ENCODE measurements around the gene PMEPA1.
A peak's percentile ranks its signal among the peaks of the same experiment; 100 is the strongest.

Gene PMEPA1

DNA sequence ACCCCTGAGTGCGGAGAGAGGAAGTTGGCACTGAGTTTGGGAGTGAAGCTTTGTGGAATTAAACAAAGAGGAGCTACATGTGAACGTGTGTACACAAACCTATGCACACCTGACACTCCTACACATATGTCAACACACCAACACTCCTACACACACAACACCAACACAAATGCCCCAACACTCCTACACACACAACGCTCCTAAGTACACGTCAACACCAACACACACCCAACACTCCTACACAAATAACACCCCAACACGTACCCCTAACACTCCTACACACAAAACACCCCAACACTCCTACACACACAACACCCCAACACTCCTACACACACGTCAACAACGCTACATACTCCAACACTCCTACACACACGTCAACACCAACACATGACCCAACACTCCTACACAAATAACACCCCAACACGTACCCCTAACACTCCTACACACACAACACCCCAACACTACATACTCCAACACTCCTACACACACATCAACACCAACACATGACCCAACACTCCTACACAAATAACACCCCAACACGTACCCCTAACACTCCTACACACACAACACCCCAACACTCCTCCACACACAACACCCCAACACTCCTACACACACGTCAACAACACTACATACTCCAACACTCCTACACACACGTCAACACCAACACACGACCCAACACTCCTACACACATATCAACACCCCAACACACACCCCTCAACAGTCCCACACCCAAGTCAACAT lies 49.5 kb downstream of the PMEPA1 start:
- DNase-seq = no peak

DNA sequence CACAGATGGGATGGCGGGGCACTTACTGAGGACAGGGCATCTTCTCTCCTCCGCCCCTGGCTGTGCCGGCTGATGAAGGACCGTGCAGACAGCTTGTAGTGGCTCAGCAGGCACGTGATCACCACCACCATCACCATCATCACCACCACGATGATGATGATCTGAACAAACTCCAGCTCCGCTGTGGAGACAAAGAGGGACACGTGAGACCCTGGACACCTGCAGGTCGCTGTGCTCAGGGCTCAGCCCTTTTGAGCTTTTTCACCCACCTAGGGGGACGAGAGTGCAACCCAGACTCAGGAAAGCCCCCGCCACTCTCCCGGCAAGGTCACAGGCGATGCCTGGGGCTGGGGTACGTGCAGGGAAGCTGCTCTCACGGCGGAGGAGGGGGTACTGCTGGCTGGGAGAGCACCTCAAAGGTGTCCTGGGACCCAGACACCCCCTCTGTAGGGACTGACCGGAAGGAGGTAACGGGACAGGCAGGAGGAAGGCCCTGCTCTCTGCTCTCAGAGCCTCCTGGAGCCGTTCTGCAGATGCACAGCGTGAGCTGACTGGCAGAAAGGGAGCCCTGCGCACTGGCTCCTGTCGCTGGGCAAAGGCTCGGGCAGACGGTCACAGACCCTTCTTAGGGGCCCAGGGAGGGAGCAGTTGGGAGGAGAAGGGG lies 50.2 kb downstream of the PMEPA1 start:
- no peak for DNase-seq

DNA sequence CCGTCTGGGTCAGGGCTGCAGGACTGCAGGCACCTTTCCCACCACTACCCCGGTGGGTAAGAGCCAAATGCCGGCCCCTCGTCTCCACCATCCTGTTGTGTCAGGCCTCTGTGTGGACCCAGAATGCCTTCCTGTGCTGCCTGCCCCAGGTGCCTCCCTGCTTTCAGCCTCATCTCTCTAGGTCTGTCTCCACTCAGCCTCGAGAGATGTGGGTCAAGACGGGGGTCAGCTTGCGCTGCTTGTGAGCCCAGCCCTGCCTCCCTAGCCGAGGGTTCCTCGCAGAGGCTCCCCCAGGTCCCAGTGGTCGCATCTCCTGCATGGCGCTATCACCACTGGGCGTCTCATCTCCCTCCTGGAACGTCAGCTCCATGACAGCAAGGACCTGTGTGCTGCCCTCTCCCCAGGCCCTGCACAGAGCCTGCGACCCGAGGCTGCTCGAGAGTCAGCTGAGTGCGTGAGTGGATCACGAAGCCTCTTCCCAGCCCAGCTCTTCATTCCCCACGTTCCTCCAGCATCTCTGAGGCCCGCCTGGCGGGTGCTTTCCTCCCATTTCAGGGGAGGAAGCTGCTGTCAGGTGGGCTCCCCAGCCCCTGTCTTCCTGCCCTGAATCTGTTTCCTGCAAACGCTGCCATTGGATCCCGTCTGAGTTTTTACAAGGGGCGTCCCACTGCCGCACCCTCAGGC lies 50.8 kb downstream of the PMEPA1 start:
- no peak for DNase-seq

DNA sequence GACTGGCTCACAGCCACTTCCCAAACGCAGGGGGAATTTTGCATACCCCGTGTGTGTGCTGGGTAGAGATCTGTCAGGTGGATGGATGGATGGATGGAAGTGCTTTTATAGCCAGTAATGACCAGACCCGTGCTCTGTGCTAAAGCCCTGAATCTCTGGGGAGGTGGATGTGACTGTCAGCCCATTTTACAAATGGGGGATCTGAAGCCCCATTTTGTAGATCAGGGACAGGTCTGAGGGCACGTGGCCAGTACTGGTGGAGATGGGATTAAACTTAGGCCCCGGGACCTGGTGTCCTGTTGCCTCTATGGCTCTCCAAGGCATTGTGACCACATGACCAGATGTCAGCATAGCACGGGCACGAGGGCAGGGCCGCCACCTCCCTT lies 51.4 kb downstream of the PMEPA1 start:
- no peak for DNase-seq

DNA sequence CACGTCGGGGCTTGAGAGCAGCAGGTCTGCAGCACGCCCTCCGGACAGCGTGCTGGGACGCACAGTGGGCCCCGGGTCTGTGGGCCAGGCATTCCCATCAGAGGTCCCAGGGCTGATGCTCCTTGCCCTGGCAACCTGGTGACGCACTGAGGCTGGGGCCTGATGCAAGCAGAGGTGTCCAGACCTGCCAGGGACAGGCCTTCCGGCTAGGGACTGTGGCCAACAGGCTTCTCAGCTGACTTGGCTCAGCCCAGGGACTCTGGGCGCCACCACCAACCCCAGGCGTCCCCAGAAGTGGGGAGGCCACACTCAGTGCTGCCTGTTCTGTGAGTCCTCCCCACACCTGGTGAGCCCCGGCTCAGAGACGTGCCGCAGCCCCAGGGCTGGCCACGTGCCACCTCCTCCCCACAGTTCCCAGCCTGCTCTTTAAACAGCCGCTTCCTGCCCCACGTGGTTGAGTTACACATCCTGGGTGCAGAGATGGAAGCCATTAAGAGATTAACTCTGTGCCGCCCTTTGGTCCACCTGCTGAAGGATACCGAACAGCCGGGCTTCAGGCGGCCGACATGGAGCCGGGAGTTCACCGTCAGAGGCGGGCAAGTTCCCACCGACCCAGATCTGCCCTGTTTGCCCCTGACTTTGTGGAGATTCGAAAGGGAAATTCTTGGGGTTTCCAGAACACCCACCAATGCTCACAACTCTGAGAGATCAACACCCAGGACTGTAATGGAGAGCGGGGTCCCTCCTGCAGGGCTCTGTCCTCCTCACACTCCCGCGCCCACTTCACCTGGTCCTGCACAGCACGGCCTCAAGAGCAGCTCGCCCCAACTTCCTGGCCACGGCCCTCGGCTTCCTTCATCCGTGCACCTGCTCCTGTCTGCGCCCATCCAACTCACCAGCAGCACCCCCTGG lies 52.0 kb downstream of the PMEPA1 start:
- peak; percentile 75 for DNase-seq

DNA sequence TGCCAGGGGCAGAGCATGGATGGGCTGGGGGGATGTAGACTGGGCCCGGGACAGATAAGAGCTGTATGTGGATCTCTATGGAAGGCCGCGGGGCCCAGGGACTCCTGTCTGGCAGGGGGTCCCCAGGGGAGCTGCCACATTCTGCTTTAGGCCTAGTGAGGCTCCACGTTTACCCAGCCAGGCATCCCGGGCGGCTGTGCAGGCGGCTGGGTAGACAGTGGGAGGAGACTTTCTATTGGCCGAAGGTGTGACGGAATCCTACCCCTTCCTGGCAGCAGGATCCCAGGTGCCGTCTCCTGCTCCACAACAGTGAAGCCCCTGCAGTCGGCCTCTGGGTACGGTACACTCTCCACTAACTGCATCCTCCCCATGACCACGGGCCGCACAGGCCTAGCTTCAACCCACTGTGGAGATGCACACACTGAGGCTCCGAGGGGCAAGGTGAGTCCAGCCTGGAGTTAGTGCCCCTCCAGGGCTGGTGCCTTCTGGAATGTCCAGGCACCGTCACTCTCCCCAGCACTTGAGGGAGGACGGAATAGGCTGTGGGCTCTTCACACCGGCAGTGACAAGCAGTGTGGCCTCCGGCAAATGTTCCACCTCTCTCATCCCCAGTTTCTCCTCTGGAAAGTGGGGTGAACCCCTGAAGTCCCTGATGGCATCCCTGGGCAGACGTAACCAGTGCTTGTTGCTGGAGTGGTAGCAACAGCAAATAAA lies 52.8 kb downstream of the PMEPA1 start:
- DNase-seq = no peak

DNA sequence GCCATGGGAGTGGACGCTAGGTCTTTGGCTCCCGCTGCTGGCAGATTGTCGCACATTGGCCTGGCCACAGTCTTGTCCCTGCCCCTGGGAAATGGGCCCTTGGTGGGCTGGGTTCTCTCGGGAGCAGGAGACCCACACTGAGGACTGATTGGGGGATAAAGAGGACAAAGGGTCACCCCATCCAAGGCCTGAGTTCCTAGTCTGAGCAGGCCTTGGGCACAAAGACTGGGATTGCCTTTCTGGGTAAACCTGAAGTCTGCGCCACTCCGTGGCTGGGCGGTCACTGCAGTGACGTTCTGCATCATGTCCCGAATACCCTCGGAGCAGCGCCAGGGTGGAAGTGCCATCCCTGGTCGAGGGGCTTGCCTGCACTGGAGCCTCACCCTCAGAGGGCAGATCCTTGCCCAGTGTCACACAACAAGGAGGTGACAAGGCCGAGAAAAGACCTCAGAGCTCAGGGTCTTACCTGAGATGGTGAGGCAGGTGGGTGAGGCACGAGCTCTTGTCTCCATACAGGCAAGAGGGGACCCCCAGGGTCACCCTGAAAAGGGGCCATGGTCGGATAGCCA lies 53.5 kb downstream of the PMEPA1 start:
- DNase-seq = no peak

DNA sequence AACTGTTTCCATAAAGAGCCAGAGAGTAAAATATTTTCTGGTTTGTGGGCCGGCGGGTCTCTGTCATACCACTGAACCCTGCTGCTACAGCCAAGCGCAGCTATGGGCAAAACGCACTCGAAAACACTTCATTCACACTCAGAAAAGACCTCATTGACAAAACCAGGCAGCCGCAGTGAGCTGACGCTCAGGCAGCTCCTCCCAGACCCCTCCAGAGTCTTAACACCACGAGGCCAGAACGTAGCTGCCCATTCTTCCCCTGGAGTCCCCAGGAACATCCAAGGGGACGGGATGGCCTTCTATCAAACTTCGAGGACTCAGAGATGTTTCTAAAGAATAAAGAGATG lies 54.0 kb downstream of the PMEPA1 start:
- DNase-seq = no peak

DNA sequence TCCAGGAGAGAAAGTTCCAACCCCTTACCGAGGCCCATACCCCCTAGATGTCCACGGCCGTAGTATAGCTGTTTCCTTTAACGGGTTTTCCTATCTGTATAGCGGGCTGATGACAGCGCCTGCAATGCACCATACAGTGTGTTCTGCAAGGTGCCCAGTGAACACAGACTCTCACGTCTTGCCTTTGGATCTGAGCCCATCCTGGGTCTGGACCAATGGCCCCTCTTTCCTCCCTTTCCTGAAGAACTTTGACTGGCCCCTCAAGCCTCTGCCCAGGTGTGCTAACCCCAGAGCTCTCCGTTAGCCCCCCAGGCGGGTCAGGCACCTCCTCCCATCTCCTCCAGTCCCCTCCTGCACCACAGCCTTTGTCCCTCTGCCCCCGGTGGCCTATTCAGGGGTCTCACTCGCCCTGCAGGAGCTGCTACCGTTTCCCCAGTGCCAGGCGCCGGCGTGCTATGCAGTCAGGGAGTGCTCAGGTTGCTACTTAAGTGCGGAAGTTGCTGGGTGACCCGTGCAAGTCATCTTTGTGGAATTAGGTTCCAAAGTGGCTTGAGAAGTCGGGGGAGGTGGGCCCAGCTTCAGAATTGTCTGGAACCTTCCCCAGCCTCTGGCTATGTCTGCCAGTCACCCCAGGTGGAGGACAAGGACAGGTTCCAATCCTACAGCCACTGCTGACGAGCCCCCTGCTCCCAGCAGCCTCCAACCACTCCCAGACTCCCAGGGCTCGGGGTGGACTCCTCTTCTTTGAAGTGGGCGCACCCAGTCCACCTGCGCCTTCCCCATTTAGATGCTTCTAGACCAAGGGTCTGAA lies 54.6 kb downstream of the PMEPA1 start:
- no peak for DNase-seq

DNA sequence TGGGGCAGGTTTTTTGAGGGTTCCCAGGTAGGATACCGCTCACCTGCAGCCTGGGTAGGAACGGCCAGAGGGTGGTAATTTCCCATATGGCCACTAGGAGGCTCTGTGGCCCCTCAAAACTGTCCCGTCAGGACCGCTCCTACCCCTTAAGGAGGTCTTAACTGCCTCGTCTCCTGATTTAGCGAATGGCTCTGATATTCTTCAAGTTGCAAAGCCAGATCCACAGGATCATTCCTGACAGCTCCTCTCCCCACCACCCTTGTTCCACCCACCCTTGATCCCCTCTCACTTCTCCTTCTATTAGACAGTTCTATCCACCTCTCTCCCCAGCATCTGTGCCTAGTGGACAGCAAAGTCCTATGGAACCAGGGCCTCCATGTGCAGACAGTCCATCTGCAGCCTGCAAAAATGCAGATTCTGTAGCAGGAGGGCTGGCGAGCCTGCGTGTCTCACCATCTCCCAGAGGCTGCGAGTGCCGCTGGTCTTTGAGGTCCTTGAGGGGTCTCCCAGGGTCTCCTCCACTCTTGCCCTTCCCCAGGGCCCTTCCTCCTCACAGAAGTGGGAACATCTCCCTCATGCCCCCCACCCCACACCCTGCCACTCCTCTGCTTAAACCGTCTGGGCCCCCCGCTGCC lies 55.3 kb downstream of the PMEPA1 start:
- DNase-seq = no peak

DNA sequence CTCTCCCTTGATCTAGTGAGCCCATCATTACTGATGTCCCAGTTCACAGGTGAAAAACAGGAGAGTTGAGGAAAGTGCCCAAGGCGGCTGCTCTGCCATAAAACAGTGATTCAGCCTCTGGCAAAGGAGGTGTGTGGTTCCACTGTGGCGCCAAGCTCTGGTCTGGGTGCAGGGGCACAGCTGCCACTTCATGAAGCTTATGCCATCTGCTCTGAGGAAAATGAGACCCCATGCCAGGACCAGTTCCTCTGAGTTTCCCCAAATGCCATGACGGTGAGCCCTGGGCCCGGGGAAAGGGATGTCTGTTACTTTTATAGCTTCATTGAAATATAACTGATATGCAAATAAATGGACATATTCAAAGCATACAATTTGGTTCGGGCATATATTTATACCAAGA lies 55.9 kb downstream of the PMEPA1 start:
- DNase-seq = no peak

DNA sequence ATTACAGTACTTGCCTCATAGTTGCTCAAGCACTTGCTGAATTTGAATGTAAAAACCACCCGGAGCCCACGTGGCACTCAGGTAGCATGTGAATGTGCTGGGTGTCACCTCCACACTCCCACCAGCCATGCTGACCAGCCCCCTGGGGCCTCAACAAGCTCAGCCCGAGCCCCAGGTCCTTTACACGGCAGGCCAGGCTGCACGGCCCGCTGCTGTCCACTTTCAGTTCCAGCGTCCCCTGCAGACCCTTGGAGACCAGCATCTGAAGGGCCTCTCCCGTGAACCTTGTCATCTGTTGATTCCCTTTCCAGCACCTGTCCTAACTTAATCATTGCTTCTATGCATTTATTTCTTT lies 56.3 kb downstream of the PMEPA1 start:
- no peak for DNase-seq

DNA sequence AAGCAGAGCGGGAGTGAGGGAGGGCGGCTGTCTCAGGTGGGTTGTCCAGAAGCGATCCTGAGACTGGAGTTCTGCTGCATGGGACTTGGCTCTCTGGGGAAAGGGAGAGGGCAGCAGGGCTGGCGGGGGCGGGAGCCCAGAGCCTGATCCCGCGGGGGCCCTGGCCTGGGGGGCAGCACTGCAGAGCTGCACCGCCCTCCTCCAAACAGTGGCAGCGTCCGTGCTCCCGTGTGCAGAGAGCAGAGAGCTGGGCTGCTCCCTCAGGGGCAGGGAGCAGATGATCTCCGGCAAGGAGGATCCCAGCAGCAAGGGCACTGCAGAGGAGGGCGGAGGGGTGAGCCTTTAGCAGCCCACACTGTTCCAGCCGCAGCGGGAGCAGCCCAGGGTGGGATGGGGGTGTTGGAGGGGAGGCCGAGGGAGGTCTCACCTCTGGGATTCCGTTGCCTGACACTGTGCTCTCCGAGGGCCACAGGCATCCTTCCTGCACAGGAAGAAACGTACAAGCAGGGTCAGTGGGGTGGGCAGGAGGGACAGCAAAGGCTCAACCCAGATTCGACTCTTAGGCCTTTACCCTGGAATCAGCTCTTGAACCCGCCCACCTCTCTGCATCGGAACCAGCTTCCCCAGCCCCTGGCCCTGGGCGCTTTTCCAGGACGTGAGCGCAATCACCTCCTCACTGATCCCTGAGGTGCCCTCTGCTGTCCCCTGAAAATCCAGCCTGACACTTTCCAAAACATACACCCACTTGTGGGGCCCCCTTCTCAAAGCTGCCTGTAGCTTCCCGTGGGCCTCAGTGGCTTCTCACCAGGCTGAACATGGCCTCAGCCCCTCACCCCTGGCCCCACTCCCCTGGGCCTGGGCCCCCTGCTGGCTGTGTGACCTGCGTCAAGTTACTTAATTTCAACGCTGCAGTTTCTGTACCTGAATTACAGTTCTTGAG lies 56.9 kb downstream of the PMEPA1 start:
- DNase-seq = no peak

DNA sequence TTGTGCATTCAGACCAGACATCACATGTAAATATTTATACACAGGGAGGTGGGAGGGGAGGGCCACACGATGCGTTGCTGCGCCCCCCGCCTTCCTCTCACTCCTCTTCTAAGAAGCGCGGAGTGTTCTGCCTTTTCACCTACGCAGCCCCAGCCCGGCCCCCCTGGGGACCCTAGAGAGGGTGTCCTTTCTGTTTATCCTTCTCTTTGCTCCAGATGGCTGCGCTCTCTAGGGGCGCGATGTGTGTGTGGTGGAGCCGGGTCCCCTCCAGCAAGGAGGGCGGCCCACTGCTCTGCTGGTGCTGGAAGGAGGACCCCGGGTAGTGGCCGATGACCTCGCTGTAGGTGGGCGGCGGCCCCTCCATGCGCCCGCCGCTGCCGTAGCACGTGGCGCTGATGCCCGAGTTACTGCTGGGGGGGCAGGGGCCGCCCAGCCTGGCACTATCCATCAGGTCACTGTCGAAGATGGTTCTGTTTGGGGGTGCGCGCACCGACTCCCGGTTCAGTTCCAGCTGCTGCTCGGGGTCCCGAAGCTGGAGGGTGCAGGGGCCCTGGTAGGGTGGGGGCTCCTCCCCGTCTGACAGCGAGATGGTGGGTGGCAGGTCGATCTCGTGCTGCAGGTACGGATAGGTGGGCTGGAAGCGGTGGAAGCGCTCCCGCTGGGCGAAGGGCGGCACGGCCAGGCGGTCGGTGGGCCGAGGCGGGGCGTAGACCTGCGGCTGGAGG lies 57.8 kb downstream of the PMEPA1 start:
- DNase-seq = no peak

DNA sequence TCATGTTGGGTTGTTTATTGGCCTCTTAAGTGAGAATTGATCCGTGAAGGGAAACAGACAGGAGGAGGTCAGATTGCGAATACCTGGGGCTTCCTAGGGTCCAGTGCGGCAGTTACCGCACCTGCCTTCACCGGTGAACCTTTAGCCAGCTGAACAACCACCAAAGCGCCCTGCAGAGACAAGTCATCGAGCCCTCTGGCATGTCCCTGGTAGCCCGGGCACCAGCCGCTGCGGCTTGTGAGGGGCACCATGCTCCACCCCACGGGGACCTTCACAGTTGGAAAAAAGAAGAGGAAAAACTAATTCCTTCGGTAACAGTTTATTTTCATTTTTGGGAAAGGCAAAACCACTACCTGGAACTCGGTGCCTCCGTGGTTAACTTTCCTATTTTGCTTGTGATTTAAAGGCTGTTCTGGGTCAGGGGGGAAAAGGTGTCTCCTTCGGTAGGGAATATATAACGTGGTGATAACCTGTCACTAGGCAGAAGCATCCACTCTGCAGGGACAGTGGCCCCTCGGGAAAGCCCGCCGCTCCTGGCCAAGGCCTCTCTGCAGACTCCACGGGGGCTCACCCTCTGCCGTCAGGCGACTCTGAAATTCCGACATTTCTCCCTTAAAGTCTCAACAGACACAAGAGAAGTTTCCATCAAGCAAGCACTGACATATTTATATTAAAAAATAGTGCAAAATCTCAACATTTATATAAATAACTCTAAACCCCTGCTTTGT lies 58.9 kb downstream of the PMEPA1 start:
- DNase-seq = no peak

DNA sequence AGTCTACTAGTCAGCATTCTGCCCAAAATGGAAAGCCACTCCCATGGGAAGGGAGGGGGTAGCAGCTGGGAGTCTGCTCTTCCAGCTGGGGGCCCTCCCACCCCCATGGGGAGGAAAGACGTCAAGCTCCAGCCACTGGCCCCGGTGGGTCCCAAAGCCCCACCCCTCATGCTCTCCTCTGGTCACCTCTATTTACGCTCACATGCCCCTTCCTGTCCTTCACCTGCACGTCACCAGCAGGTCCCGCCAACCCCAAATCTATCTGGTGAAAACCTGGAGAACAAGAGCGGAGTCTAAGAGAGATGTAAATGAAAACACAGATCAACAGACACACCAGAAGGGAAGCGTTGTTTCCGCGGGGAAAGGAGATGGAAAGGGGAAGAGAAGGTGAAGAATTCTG lies 59.5 kb downstream of the PMEPA1 start:
- no peak for DNase-seq

DNA sequence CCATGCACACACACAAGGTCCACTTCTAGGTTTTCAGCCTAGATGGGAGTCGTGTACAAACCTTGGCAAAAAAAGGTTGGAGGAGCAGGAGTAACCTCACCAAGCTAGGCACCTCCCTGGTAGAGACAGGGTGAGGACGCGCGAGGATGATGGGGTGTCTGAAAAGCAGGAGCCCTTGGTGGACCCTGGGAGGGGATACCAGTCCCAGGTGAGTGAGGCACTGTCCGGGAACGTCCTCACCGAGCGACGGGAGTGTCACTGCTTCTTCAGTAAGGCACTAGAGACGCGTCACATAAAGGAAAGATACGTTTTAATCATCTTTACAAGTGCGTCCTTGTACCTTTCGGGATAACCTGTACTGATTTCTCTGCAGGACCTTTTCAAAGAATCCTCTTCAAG lies 60.2 kb downstream of the PMEPA1 start:
- no peak for DNase-seq

DNA sequence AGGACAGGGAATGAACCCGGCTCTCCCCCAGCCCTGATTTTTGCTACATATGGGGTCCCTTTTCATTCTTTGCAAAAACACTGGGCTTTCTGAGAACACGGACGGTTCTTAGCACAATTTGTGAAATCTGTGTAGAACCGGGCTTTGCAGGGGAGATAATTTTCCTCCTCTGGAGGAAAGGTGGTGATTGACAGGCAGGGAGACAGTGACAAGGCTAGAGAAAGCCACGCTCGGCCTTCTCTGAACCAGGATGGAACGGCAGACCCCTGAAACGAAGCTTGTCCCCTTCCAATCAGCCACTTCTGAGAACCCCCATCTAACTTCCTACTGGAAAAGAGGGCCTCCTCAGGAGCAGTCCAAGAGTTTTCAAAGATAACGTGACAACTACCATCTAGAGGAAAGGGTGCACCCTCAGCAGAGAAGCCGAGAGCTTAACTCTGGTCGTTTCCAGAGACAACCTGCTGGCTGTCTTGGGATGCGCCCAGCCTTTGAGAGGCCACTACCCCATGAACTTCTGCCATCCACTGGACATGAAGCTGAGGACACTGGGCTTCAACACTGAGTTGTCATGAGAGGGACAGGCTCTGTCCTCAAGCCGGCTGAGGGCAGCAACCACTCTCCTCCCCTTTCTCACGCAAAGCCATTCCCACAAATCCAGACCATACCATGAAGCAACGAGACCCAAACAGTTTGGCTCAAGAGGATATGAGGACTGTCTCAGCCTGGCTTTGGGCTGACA lies 60.8 kb downstream of the PMEPA1 start:
- DNase-seq = no peak
